ENCODE measurements around the gene PRKAR2A. TPM values are rescaled to one million over a fixed set of nuclear protein-coding genes. Genes with fewer than 3 reads are reported as not detected.

PRKAR2A gene
- 10 to 100 TPM; 25.7 to 36.9 (median 32.5) TPM for polyA plus RNA-seq (ENCODE audit: insufficient read depth in 1 of 5, insufficient read length in 5 of 5, low replicate concordance in 1 of 5)
- long read RNA-seq, donor 1, full-length matches to known transcripts, result 3 of 38 reads
- long read RNA-seq, donor 1, partial matches to known transcripts, result 17 of 38 reads
- long read RNA-seq, donor 1, other reads (novel, unspliced or antisense), result 18 of 38 reads
- long read RNA-seq, donor 2, full-length matches to known transcripts, result 4 of 4 reads
- long read RNA-seq, donor 2, partial matches to known transcripts, result 0 of 4 reads
- long read RNA-seq, donor 2, other reads (novel, unspliced or antisense), result 0 of 4 reads
- long read RNA-seq, donor 3, full-length matches to known transcripts, result 3 of 3 reads
- long read RNA-seq, donor 3, partial matches to known transcripts, result 0 of 3 reads
- long read RNA-seq, donor 3, other reads (novel, unspliced or antisense), result 0 of 3 reads
- long read RNA-seq, donor 4, full-length matches to known transcripts, result 4 of 4 reads
- long read RNA-seq, donor 4, partial matches to known transcripts, result 0 of 4 reads
- long read RNA-seq, donor 4, other reads (novel, unspliced or antisense), result 0 of 4 reads
- long read RNA-seq, donor 5, full-length matches to known transcripts, result 4 of 4 reads
- long read RNA-seq, donor 5, partial matches to known transcripts, result 0 of 4 reads
- long read RNA-seq, donor 5, other reads (novel, unspliced or antisense), result 0 of 4 reads
- long read RNA-seq, donor 6, full-length matches to known transcripts, result 8 of 8 reads
- long read RNA-seq, donor 6, partial matches to known transcripts, result 0 of 8 reads
- long read RNA-seq, donor 6, other reads (novel, unspliced or antisense), result 0 of 8 reads
- long read RNA-seq, donor 7, full-length matches to known transcripts, result 4 of 4 reads
- long read RNA-seq, donor 7, partial matches to known transcripts, result 0 of 4 reads
- long read RNA-seq, donor 7, other reads (novel, unspliced or antisense), result 0 of 4 reads
- long read RNA-seq, donor 8, full-length matches to known transcripts, result 2 of 28 reads
- long read RNA-seq, donor 8, partial matches to known transcripts, result 19 of 28 reads
- long read RNA-seq, donor 8, other reads (novel, unspliced or antisense), result 7 of 28 reads

GRCh38 chr3:48847504-48848423 lies at the start of gene PRKAR2A:
PRKAR2A (minus strand) TSS chr3:48847874; CDS start chr3:48847596, 278 bp downstream.
- DNase-seq, result peak; percentile 92

- no peak for DNase-seq
Observed at GRCh38 chr3:48896936-48897335, 49.3 kb upstream of the PRKAR2A start.

- no peak for DNase-seq
Observed at GRCh38 chr3:48894516-48894915, 46.8 kb upstream of the PRKAR2A start.

- DNase-seq, result no peak
Observed at GRCh38 chr3:48891606-48892005, 43.9 kb upstream of the PRKAR2A start.

GRCh38 chr3:48885753-48886152 lies 38.1 kb upstream of the PRKAR2A start:
- no peak for DNase-seq

GRCh38 chr3:48881652-48882114 lies 34.0 kb upstream of the PRKAR2A start:
- DNase-seq, result no peak

- no peak for DNase-seq
Observed at GRCh38 chr3:48881006-48881405, 33.3 kb upstream of the PRKAR2A start.

GRCh38 chr3:48879994-48880377 lies 32.3 kb upstream of the PRKAR2A start:
- no peak for DNase-seq

GRCh38 chr3:48879307-48879993 lies 31.8 kb upstream of the PRKAR2A start:
- DNase-seq, result no peak

GRCh38 chr3:48877671-48878070 lies 30.0 kb upstream of the PRKAR2A start:
- no peak for DNase-seq

GRCh38 chr3:48863122-48863521 lies 15.4 kb upstream of the PRKAR2A start:
- no peak for DNase-seq

- DNase-seq, result no peak
Observed at GRCh38 chr3:48859206-48859605, 11.5 kb upstream of the PRKAR2A start.

GRCh38 chr3:48858709-48859108 lies 11.0 kb upstream of the PRKAR2A start:
- DNase-seq, result no peak

GRCh38 chr3:48857641-48858040 lies 10.0 kb upstream of the PRKAR2A start:
- no peak for DNase-seq

- DNase-seq, result no peak
Observed at GRCh38 chr3:48856469-48856868, 8.8 kb upstream of the PRKAR2A start.

GRCh38 chr3:48855681-48856447 lies 8.2 kb upstream of the PRKAR2A start:
- DNase-seq, result no peak

- DNase-seq, result no peak
Observed at GRCh38 chr3:48852151-48852550, 4.5 kb upstream of the PRKAR2A start.

- DNase-seq, result peak in 1 of 2 donors; percentile 8
Observed at GRCh38 chr3:48851407-48851806, 3.7 kb upstream of the PRKAR2A start.

GRCh38 chr3:48848816-48849515 lies 1.3 kb upstream of the PRKAR2A start:
- DNase-seq, result no peak
